GM12878 (cell line): Measurements from ENCODE around the gene LVRN. TPM values are rescaled to one million over a fixed set of nuclear protein-coding genes. Genes with fewer than 3 reads are reported as not detected.

Experiments
- ATAC-seq: fragments of 200-7000 bp; cut with Tn5 transposase; 3 replicates; pipeline ENCODE4 v1.9.1; 2020; ENCODE audit warnings: mild to moderate bottlenecking, moderate library complexity
- BruUV-seq: library from RNA; stranded (reverse); fragments of 400-500 nt; replicated peaks from 2 replicates; lab custom pipeline; 2021; lab: Mats Ljungman, UMichigan
- CTCF ChIA-PET: fragments of 300-600 bp; sonication (Branson Sonifier 250); formaldehyde crosslinking; extraction: SDS; loops from one replicate; lab custom pipeline; 2021; ENCODE audit warnings: inconsistent platforms; lab: Yijun Ruan, JAX
- POLR2A ChIA-PET: fragments of 350-600 bp; formaldehyde crosslinking; extraction: SDS; loops from one replicate; lab custom pipeline; 2021; ENCODE audit warnings: inconsistent platforms; lab: Charles Lee
- RAD21 ChIA-PET: fragments of 300-600 bp; sonication (Branson Sonifier 250); formaldehyde crosslinking; loops from one replicate; lab custom pipeline; 2023; ENCODE audit warnings: antibody characterized with exemption; ENCODE audit not compliant: unreplicated experiment; lab: Charles Lee
- SMC1A ChIA-PET: fragments of 300-600 bp; sonication (Branson Sonifier 250); formaldehyde crosslinking; loops from one replicate; lab custom pipeline; 2023; ENCODE audit not compliant: unreplicated experiment, uncharacterized antibody; lab: Charles Lee
- DNase-seq: peaks from one replicate; pipeline ENCODE4 v3.0.0-alpha.2; 2011; ENCODE audit warnings: low read depth, low spot score
- FAIRE-seq: peaks from 3 replicates; lab custom pipeline; 2011; peaks lifted over from hg19 to GRCh38; lab: Jason Lieb, UNC
- H2AFZ ChIP-seq: 2 replicates; pipeline ENCODE4 v1.6.0; 2011; ENCODE audit warnings: low read depth, low read length, control low read depth; ENCODE audit not compliant: control insufficient read depth
- H3K27ac ChIP-seq: 2 replicates; pipeline ENCODE4 v1.5.1; 2011; ENCODE audit warnings: control low read depth; ENCODE audit not compliant: control insufficient read depth, insufficient read depth
- H3K27me3 ChIP-seq, 2 experiments: replicated peaks in 1 of 2; 2 replicates each; pipeline versions ENCODE4 v1.6.0 to v1.6.1; 2011; ENCODE audit warnings: low read length in 1 of 2; ENCODE audit not compliant: control insufficient read depth in 2 of 2, insufficient read depth in 2 of 2
- H3K36me3 ChIP-seq, 2 experiments: 2 replicates each; pipeline ENCODE4 v1.5.1; 2011; ENCODE audit warnings: low read length in 1 of 2; ENCODE audit not compliant: control insufficient read depth in 2 of 2, insufficient read depth in 2 of 2
- H3K4me1 ChIP-seq: 2 replicates; pipeline ENCODE4 v1.6.1; 2011; ENCODE audit warnings: mild to moderate bottlenecking, low read length, moderate library complexity, mixed read lengths; ENCODE audit not compliant: control insufficient read depth, insufficient read depth
- H3K4me2 ChIP-seq: 2 replicates; pipeline ENCODE4 v1.6.0; 2011; ENCODE audit warnings: control low read depth; ENCODE audit not compliant: control insufficient read depth, insufficient read depth
- H3K4me3 ChIP-seq: fragments of 200-600 bp; sonication (generic); 2 replicates; pipeline ENCODE4 v1.5.1; 2016
- H3K79me2 ChIP-seq: 2 replicates; pipeline ENCODE4 v1.6.0; 2011; ENCODE audit warnings: low read length; ENCODE audit not compliant: control insufficient read depth, insufficient read depth
- H3K9ac ChIP-seq: 2 replicates; pipeline ENCODE4 v1.8.0; 2011; ENCODE audit warnings: low read length, control low read depth, mixed read lengths; ENCODE audit not compliant: control insufficient read depth, insufficient read depth
- H3K9me3 ChIP-seq: replicated peaks from 3 replicates; pipeline ENCODE4 v1.5.1; 2011; ENCODE audit warnings: mild to moderate bottlenecking, low read length; ENCODE audit not compliant: control insufficient read depth, insufficient read depth
- H4K20me1 ChIP-seq: 2 replicates; pipeline ENCODE4 v1.6.0; 2011; ENCODE audit not compliant: control insufficient read depth, insufficient read depth
- CBX3 ChIP-seq: fragments of 200-600 bp; sonication (generic); IDR thresholded peaks from 2 replicates; pipeline ENCODE4 v1.6.1; 2016; ENCODE audit warnings: low read depth, borderline replicate concordance
- DPF2 ChIP-seq: fragments of 450-650 bp; IDR thresholded peaks from 2 replicates; pipeline ENCODE4 v1.6.1; 2017; ENCODE audit warnings: mild to moderate bottlenecking
- HSF1 ChIP-seq: fragments of 150-350 bp; IDR thresholded peaks from 2 replicates; pipeline ENCODE4 v1.6.1; 2014; ENCODE audit warnings: mild to moderate bottlenecking, low read depth, low read length
- IKZF2 ChIP-seq, 2 experiments: fragments of 450-650 bp; IDR thresholded peaks; 2 replicates each; pipeline ENCODE4 v1.6.1; 2017; ENCODE audit warnings: mild to moderate bottlenecking in 2 of 2, moderate library complexity in 2 of 2
- NFYA ChIP-seq: IDR thresholded peaks from 2 replicates; pipeline ENCODE4 v1.6.1; 2011; ENCODE audit warnings: low read depth, mild to moderate bottlenecking, low read length, improper control_type of control experiment, borderline replicate concordance
- RAD21 ChIP-seq: IDR thresholded peaks from 2 replicates; pipeline ENCODE4 v1.6.1; 2011; ENCODE audit warnings: mild to moderate bottlenecking, low read depth, low read length, moderate library complexity; ENCODE audit not compliant: insufficient read depth
- RCOR1 ChIP-seq: conservative IDR thresholded peaks from 2 replicates; pipeline ENCODE4 v1.6.1; 2012; ENCODE audit warnings: low read depth, low read length, improper control_type of control experiment
- STAT1 ChIP-seq: fragments of 450-650 bp; conservative IDR thresholded peaks from 2 replicates; pipeline ENCODE4 v1.6.1; 2014; ENCODE audit warnings: antibody characterized with exemption, mild to moderate bottlenecking
- USF1 ChIP-seq: IDR thresholded peaks from 2 replicates; pipeline ENCODE4 v1.6.1; 2011; ENCODE audit warnings: borderline replicate concordance, low read depth, mild to moderate bottlenecking, moderate library complexity, mixed read lengths, low read length; ENCODE audit not compliant: insufficient read depth; ENCODE audit errors: extremely low read length
- WRNIP1 ChIP-seq: IDR thresholded peaks from 2 replicates; pipeline ENCODE4 v1.6.1; 2011; ENCODE audit warnings: low read depth, low read length, improper control_type of control experiment, borderline replicate concordance
- WGBS: methylation state at CpG from one replicate; pipeline ENCODE4 v1.1.6; 2016; ENCODE audit warnings: low lambda C conversion rate; ENCODE audit not compliant: insufficient replicate concordance, insufficient coverage; ENCODE audit errors: missing lambda C conversion rate; 5-methylcytosine and 5-hydroxymethylcytosine counted together
- in situ Hi-C: fragments of 300-500 bp; cut with MboI; formaldehyde crosslinking; loops from 9 replicates; pipeline ENCODE4 v1.14.3; 2018; ENCODE audit warnings: mixed read lengths
- intact Hi-C: fragments of 100-400 bp; cut with micrococcal nuclease; formaldehyde crosslinking; loops from one replicate; pipeline ENCODE4 v1.14.2; 2022; ENCODE audit not compliant: unreplicated experiment
- polyA plus RNA-seq, 11 experiments: library from polyadenylated mRNA; depleted of rRNA in 4 of 11; unstranded in 6 of 11; stranded (reverse) in 5 of 11; fragments of >200 nt; fragmentation: Nextera tagmentation in 4 of 11; fragmentation: Illumina TruSeq in 1 of 11; extraction: Ambion mirVana in 4 of 11; extraction: Trizol in 1 of 11; gene quantifications; 1 replicate in 1 of 11; 2 replicates in 10 of 11; pipeline versions ENCODE4 v1.2.1 to v1.2.3, GENCODE V29; 2011 to 2016; ENCODE audit warnings: inconsistent platforms in 2 of 11, missing spikeins in 2 of 11, low read depth in 1 of 11
- total RNA-seq, 4 experiments: library from RNA; depleted of rRNA in 3 of 4; stranded (reverse); fragments of >200 nt in 3 of 4; fragmentation: Illumina TruSeq in 1 of 4; extraction: Trizol in 1 of 4; gene quantifications; 2 replicates each; pipeline versions ENCODE4 v1.2.1 to v1.2.3, GENCODE V29; 2013 to 2021

Gene LVRN
- total and polyA plus RNA-seq, 10 of the 15 experiments (the other 5 are each of a cell fraction or from before 2014, with no cell fraction given), result 0.04 to 0.87 (median 0.11) TPM; not detected in 4

DNA sequence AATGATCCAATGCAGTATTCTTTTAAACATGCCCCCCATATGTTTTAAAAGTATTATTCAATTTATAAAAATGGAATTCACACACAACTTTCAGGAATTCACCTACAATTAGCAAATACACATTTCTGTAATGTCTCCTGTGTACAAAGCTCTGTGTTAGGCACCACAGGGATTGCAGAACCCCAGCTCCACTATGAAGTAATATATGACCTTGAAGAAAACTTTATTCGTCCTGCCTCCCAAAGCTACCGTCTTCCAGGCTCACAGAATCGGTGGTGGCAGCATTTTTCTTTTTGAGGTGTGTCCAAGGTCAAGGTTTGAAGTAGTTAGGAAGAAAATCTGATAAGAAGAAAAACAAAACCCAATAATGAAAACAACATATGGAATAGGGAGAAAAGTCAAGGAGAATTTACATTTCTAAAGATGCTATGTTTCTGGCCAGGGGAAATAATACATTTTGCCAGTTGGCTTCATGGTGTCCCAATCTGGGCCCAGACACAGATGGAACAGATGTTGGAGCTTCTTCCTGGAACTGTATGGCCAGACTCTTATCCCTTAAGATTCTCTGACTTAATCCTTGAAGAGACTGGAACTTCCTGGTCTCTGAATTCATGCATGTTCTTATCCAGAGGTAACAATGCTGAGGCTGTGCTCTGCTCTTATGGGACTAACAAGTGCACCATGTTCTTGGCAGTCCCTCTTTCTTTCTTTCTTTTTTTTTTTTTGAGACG is 22.0 kb upstream of the LVRN start:
- H4K20me1 ChIP-seq, result no peaks in the 10 kb centered on the region
- intact Hi-C loops, result no loop called here
- SMC1A ChIA-PET, result no interaction called here
- CTCF ChIA-PET, result no interaction called here
- ATAC-seq, result no peak
- no peaks in the 10 kb centered on the region for H3K79me2 ChIP-seq
- no peaks in the 10 kb centered on the region for H3K36me3 ChIP-seq
- no peak overlapping the region for H2AFZ ChIP-seq
- H3K4me1 ChIP-seq, result no peaks in the 10 kb centered on the region
- WGBS, result 92% methylated on average over 3 of the region's 4 CpGs
- no peak for DNase-seq
- H3K4me2 ChIP-seq, result no peak overlapping the region
- no TSS peak for BruUV-seq
- in situ Hi-C loops, result no loop called here
- H3K9me3 ChIP-seq, result no peaks in the 10 kb centered on the region
- H3K9ac ChIP-seq, result no peak overlapping the region
- no peak for FAIRE-seq
- POLR2A ChIA-PET, result interaction anchor here (0.7 kb wide), 1 partner anchor 374 kb away, joined by 3 read pairs; no protein-coding TSS in a partner anchor
- RAD21 ChIA-PET, result no interaction called here
- no peak overlapping the region for H3K4me3 ChIP-seq
- no peak overlapping the region for H3K27ac ChIP-seq
- no peaks in the 10 kb centered on the region for H3K27me3 ChIP-seq
- no peak for TF ChIP-seq RCOR1
- TF ChIP-seq USF1, result no peak
- no peak for TF ChIP-seq IKZF2 (IDR thresholded peaks at IDR 0.05)
- TF ChIP-seq STAT1, result no peak
- no peak for TF ChIP-seq HSF1
- TF ChIP-seq WRNIP1, result no peak
- no peak for TF ChIP-seq CBX3
- TF ChIP-seq DPF2, result no peak
- TF ChIP-seq NFYA, result no peak
- no peak for TF ChIP-seq RAD21
